Stomach (tissue), 4 donors: ENCODE results near the gene INSRR.

Source experiments
- CTCF ChIP-seq, 7 experiments: fragments of 450-650 bp in 4 of 7; fragments of 200-600 bp in 3 of 7; sonication (generic) in 3 of 7; IDR thresholded peaks; one replicate each; pipeline ENCODE4 v1.5.1; 2016 to 2019; ENCODE audit warnings: antibody characterized with exemption in 7 of 7, control low read depth in 2 of 7, mild to moderate bottlenecking in 1 of 7
- EP300 ChIP-seq: sonication (generic); formaldehyde crosslinking; IDR thresholded peaks from one replicate; pipeline ENCODE4 v1.6.1; 2017; ENCODE audit warnings: antibody characterized with exemption
- POLR2A ChIP-seq, 4 donors: fragments of 450-650 bp; IDR thresholded peaks; one replicate each; pipeline ENCODE4 v1.6.1; 2016; ENCODE audit warnings: antibody characterized with exemption in 4 of 4, control low read depth in 2 of 4, mild to moderate bottlenecking in 1 of 4, moderate library complexity in 1 of 4

GRCh38 chr1:156886583-156887281 lies 27.8 kb upstream of the INSRR start:
- TF ChIP-seq CTCF (IDR thresholded peaks at IDR 0.05) (no peak), POLR2A (IDR thresholded peaks at IDR 0.05) (no peak), EP300 (no peak)
